Panc1 (cell line): ENCODE data around the gene TUBG2. TPM values are rescaled to one million over a fixed set of nuclear protein-coding genes. Genes with fewer than 3 reads are reported as not detected.

Source experiments
- ATAC-seq: fragments of 200-7000 bp; cut with Tn5 transposase; 2 replicates; pipeline ENCODE4 v1.9.1; 2020; ENCODE audit warnings: mild to moderate bottlenecking, moderate library complexity
- BruUV-seq: library from RNA; stranded (reverse); fragments of 400-500 nt; replicated peaks from 2 replicates; lab custom pipeline; 2021; lab: Mats Ljungman, UMichigan
- CTCF ChIA-PET: fragments of 300-600 bp; sonication (Branson Sonifier 250); formaldehyde crosslinking; loops from one replicate; lab custom pipeline; 2022; ENCODE audit warnings: antibody characterized with exemption; lab: Charles Lee
- POLR2A ChIA-PET: fragments of 300-600 bp; sonication (Branson Sonifier 250); formaldehyde crosslinking; loops from one replicate; lab custom pipeline; 2022; ENCODE audit warnings: antibody characterized with exemption; lab: Charles Lee
- DNase-seq: peaks from one replicate; pipeline ENCODE4 v3.0.0-alpha.2; 2010; ENCODE audit warnings: low read depth, low spot score
- H3K27ac ChIP-seq: 2 replicates; pipeline ENCODE4 v1.5.1; 2011; ENCODE audit warnings: mild to moderate bottlenecking, low read length, inconsistent platforms
- H3K27me3 ChIP-seq: fragments of 200-500 bp; sonication (Bioruptor generic); 2 replicates; pipeline ENCODE4 v1.6.0; 2014; ENCODE audit warnings: low read length, inconsistent platforms; ENCODE audit not compliant: control insufficient read depth, insufficient read depth
- H3K36me3 ChIP-seq: fragments of 200-500 bp; sonication (Bioruptor generic); 2 replicates; pipeline ENCODE4 v1.5.1; 2014; ENCODE audit warnings: inconsistent platforms, mild to moderate bottlenecking, low read length, moderate library complexity; ENCODE audit not compliant: control insufficient read depth, insufficient read depth
- H3K4me1 ChIP-seq: 2 replicates; pipeline ENCODE4 v1.5.1; 2011; ENCODE audit warnings: inconsistent platforms, mild to moderate bottlenecking, low read length, moderate library complexity; ENCODE audit not compliant: control insufficient read depth, insufficient read depth
- H3K4me3 ChIP-seq, 2 experiments: 2 replicates each; pipeline ENCODE4 v1.5.1; 2011 to 2012; ENCODE audit warnings: low read depth in 2 of 2, low read length in 2 of 2, mild to moderate bottlenecking in 2 of 2, inconsistent platforms in 1 of 2, moderate library complexity in 1 of 2
- H3K9me3 ChIP-seq: fragments of 200-500 bp; sonication (Bioruptor generic); 2 replicates; pipeline ENCODE4 v1.5.1; 2014; ENCODE audit warnings: low read depth, mild to moderate bottlenecking, inconsistent platforms, low read length, moderate library complexity; ENCODE audit not compliant: control insufficient read depth, insufficient read depth
- POLR2AphosphoS5 ChIP-seq: IDR thresholded peaks from 2 replicates; pipeline ENCODE4 v1.6.1; 2012; ENCODE audit warnings: mild to moderate bottlenecking, low read depth, low read length, moderate library complexity
- REST ChIP-seq, 2 experiments: IDR thresholded peaks; 2 replicates each; pipeline ENCODE4 v1.6.1; 2011 to 2012; ENCODE audit warnings: low read depth in 2 of 2, control low read depth in 1 of 2, low read length in 1 of 2, mild to moderate bottlenecking in 1 of 2, moderate library complexity in 1 of 2; ENCODE audit not compliant: insufficient read depth in 1 of 2
- SIN3A ChIP-seq: IDR thresholded peaks from 2 replicates; pipeline ENCODE4 v1.6.1; 2012; ENCODE audit warnings: low read depth, mild to moderate bottlenecking, low read length, moderate library complexity, borderline replicate concordance; ENCODE audit not compliant: insufficient read depth
- TCF7L2 ChIP-seq: IDR thresholded peaks from 2 replicates; pipeline ENCODE4 v1.6.1; 2011; ENCODE audit warnings: mild to moderate bottlenecking, low read depth, low read length, inconsistent platforms
- in situ Hi-C: cut with HindIII; loops from 2 replicates; pipeline ENCODE4 v1.10.0; 2016; ENCODE audit warnings: low sequenced_read_pairs, low pct_unique_long_range_greater_than_20kb
- intact Hi-C: fragments of 100-400 bp; cut with micrococcal nuclease; formaldehyde crosslinking; loops from one replicate; pipeline ENCODE4 v1.10.0; 2022; ENCODE audit not compliant: unreplicated experiment
- total RNA-seq: library from RNA; stranded (reverse); gene quantifications from one replicate; pipeline ENCODE4 v1.2.1, GENCODE V29; 2021; ENCODE audit not compliant: unreplicated experiment
- TF ChIP-seq, protein P1 (sequence below): fragments of 450-650 bp; IDR thresholded peaks from 2 replicates; pipeline ENCODE4 v1.5.1; 2017; ENCODE audit warnings: mild to moderate bottlenecking

TUBG2 gene
- total RNA-seq, 1 experiment from 2014 or later, result 25.5 TPM

DNA sequence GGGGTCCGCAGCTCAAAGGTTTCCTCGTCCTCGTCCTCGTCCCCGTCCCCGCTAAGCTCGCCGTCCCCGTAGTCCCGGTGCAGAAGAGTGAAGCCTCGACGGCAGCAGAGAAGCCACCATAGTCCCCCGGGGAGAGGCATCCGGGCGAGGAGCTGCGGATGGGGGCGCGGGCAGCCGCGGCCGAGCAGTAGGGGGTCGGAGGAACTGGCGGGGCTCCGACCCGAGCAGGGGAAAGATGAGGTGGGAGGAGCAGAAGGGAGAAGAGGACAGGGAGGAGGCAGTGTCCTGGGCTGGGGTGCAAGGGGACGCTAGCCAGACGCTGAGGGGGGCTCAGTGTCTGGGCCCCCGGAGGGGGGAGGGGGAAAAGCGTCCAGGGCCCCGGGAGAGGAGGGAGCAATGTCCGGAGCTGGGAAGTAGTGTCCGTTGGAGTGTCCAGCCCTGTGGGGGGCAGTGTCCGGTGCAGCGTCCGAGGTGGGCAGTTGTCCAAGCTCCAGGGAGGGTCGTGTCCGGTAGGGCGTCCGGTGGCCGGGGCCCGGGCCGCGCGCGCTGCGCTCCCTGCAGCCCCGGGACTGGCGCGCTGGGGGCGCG, 17.4 kb downstream of the TUBG2 start, which contains the start of gene PLEKHH3:
Gene PLEKHH3 (minus strand): TSS at position 571 of the 588 bp plus-strand sequence. CDS start 431 bp downstream, at position 140.
- in situ Hi-C loops (no loop called here), intact Hi-C loops (loop anchor here (5.0 kb wide), 1 partner anchor 99 kb away; the partner anchor contains the start of gene PSMC3IP)
- BruUV-seq, result no TSS peak
- DNase-seq (no peak), ATAC-seq (peak; percentile 3; the same call in 1 of the 2 replicates)
- TF ChIP-seq SIN3A (peak; percentile 64; the same call in 1 of the 2 replicates), TCF7L2 (no peak)
- H3K4me1 ChIP-seq, result peaks cover 18% of the 10 kb centered on the region
- no peaks in the 10 kb centered on the region; the same call in 1 of the 2 replicates for H3K36me3 ChIP-seq
- peak within 1 kb of the TSS; percentile 86 for H3K27ac ChIP-seq
- ChIA-PET POLR2A (interaction anchor here (0.5 to 0.7 kb wide), 2 partner anchors 8 to 51 kb away, joined by 3 to 6 read pairs; no protein-coding TSS in a partner anchor), CTCF (no interaction called here)
- H3K27me3 ChIP-seq, result no peaks in the 10 kb centered on the region
- peak within 1 kb of the TSS; percentile 85 to 95 for H3K4me3 ChIP-seq
- no peaks in the 10 kb centered on the region for H3K9me3 ChIP-seq

DNA sequence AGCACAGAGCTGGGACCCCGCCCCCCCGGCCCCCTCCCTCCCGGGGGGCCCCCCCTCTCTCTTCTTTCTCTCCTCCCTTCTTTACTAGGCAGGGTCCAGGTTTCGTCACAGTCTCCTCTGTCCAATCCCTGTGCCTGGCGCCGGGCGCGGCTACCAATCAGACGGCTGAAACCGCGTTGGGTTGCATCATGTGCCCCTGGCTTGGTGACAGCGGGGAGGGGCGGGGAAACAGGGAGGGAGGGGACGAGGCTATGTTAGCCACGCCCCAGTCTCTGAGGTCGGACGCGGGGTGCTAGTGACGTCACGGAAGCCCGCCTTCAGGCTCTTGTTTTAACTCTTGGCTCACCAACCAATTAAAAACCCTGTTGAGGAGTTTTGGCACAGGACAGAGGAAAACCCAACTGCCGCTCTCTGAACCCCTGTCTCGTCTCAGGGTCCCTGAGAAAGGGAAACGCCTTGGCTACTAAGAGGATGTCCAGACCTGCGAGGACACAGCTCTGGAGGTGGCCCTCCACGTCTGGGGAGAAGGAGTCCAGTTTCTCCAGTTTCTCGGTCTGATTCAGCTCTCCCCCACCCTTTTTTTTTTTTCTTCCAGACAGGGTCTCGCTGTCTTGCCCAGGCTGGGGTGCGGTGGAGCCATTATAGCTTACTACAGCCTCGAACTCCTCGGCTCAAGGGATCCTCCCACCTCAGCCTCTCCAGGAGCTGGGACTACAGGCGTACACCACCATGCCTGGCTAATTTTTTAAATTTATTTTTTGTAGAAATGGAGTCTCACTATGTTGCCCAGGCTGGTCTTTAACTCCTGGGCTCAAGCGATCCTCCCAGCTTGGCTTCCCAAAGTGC, 18.2 kb downstream of the TUBG2 start:
- Histone ChIP-seq H3K4me1 (peaks cover 22% of the 10 kb centered on the region), H3K27ac (peak overlapping the region; percentile 86), H3K9me3 (no peaks in the 10 kb centered on the region), H3K27me3 (no peaks in the 10 kb centered on the region), H3K4me3 (peak overlapping the region; percentile 85 to 95), H3K36me3 (no peaks in the 10 kb centered on the region; the same call in 1 of the 2 replicates)
- DNase-seq (peak; percentile 93), ATAC-seq (peak; percentile 82)
- no TSS peak for BruUV-seq
- POLR2A ChIA-PET, result interaction anchor here (0.5 to 0.7 kb wide), 3 partner anchors 9 to 321 kb away, joined by 3 to 6 read pairs (median 3); partner anchors contain the start of gene RPL27
- CTCF ChIA-PET, result no interaction called here
- TF ChIP-seq SIN3A, result no peak
- no peak; the same call in 1 of the 2 replicates for TF ChIP-seq POLR2AphosphoS5
- no peak for TF ChIP-seq TCF7L2
- TF ChIP-seq, protein P1, sequence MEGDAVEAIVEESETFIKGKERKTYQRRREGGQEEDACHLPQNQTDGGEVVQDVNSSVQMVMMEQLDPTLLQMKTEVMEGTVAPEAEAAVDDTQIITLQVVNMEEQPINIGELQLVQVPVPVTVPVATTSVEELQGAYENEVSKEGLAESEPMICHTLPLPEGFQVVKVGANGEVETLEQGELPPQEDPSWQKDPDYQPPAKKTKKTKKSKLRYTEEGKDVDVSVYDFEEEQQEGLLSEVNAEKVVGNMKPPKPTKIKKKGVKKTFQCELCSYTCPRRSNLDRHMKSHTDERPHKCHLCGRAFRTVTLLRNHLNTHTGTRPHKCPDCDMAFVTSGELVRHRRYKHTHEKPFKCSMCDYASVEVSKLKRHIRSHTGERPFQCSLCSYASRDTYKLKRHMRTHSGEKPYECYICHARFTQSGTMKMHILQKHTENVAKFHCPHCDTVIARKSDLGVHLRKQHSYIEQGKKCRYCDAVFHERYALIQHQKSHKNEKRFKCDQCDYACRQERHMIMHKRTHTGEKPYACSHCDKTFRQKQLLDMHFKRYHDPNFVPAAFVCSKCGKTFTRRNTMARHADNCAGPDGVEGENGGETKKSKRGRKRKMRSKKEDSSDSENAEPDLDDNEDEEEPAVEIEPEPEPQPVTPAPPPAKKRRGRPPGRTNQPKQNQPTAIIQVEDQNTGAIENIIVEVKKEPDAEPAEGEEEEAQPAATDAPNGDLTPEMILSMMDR, result no peak
- no peak for TF ChIP-seq REST (IDR thresholded peaks at IDR 0.05; ENCODE audit: insufficient read depth in 1 of 2, low read depth in 2 of 2, low read length in 1 of 2)
- intact Hi-C loops (loop anchor here (5.0 kb wide), 1 partner anchor 100 kb away; the partner anchor contains the start of gene PSMC3IP), in situ Hi-C loops (no loop called here)
